Parathyroid adenoma (tissue), 2 donors: ENCODE data around the gene ANKRD39.
A peak's percentile ranks its signal among the peaks of the same experiment; 100 is the strongest.

Experiments
- H2AFZ ChIP-seq: fragments of 300-600 bp; sonication (generic); one replicate; pipeline ENCODE4 v1.7.0; 2017; ENCODE audit warnings: antibody characterized with exemption, mild to moderate bottlenecking
- H3K27ac ChIP-seq: fragments of 300-600 bp; sonication (generic); one replicate; pipeline ENCODE4 v1.7.0; 2017
- H3K27me3 ChIP-seq: fragments of 300-600 bp; sonication (generic); one replicate; pipeline ENCODE4 v1.7.0; 2017; ENCODE audit warnings: low read length; ENCODE audit not compliant: control insufficient read depth, insufficient read depth
- H3K36me3 ChIP-seq: fragments of 300-600 bp; sonication (generic); one replicate; pipeline ENCODE4 v1.7.0; 2017; ENCODE audit warnings: low read length; ENCODE audit not compliant: control insufficient read depth, insufficient read depth
- H3K4me1 ChIP-seq: fragments of 300-600 bp; sonication (generic); one replicate; pipeline ENCODE4 v1.7.0; 2017; ENCODE audit warnings: control low read depth
- H3K4me2 ChIP-seq: fragments of 300-600 bp; sonication (generic); one replicate; pipeline ENCODE4 v1.7.0; 2017; ENCODE audit warnings: low read length
- H3K4me3 ChIP-seq: fragments of 300-600 bp; sonication (generic); one replicate; pipeline ENCODE4 v1.7.0; 2017; ENCODE audit warnings: low read depth, low read length
- H3K79me2 ChIP-seq: fragments of 300-600 bp; sonication (generic); one replicate; pipeline ENCODE4 v1.7.0; 2017; ENCODE audit warnings: control low read depth
- H3K9ac ChIP-seq: fragments of 300-600 bp; sonication (generic); one replicate; pipeline ENCODE4 v1.7.0; 2017; ENCODE audit warnings: mild to moderate bottlenecking
- H3K9me3 ChIP-seq: fragments of 300-600 bp; sonication (generic); one replicate; pipeline ENCODE4 v1.7.0; 2017; ENCODE audit warnings: low read length; ENCODE audit not compliant: control insufficient read depth
- CTCF ChIP-seq: fragments of 300-600 bp; sonication (generic); IDR thresholded peaks from one replicate; pipeline ENCODE4 v1.7.0; 2017; ENCODE audit warnings: antibody characterized with exemption, mild to moderate bottlenecking
- donor health status: primary hyperparathyroidism.

ANKRD39 gene

GRCh38 chr2:96837575-96837974 is 20.2 kb downstream of the ANKRD39 start:
- Histone ChIP-seq H3K36me3 (no peaks in the 10 kb centered on the region), H3K4me3 (no peak overlapping the region)
- no peak for TF ChIP-seq CTCF

GRCh38 chr2:96835830-96836229 is 22.0 kb downstream of the ANKRD39 start:
- no peak overlapping the region for H3K4me3 ChIP-seq
- H3K9ac ChIP-seq: no peak overlapping the region
- H2AFZ ChIP-seq: no peak overlapping the region
- no peak for TF ChIP-seq CTCF
- no peaks in the 10 kb centered on the region for H3K27me3 ChIP-seq
- H3K27ac ChIP-seq: no peak overlapping the region
- H3K79me2 ChIP-seq: no peaks in the 10 kb centered on the region
- no peaks in the 10 kb centered on the region for H3K36me3 ChIP-seq
- H3K9me3 ChIP-seq: no peaks in the 10 kb centered on the region
- no peak overlapping the region for H3K4me2 ChIP-seq
- peaks cover 27% of the 10 kb centered on the region for H3K4me1 ChIP-seq

More at GRCh38 chr2:96837575-96837974, 20.2 kb downstream of the ANKRD39 start:
- no peaks in the 10 kb centered on the region for H3K27me3 ChIP-seq
- H3K9me3 ChIP-seq: no peaks in the 10 kb centered on the region
- H2AFZ ChIP-seq: no peak overlapping the region
- peaks cover 25% of the 10 kb centered on the region for H3K4me1 ChIP-seq
- no peak overlapping the region for H3K27ac ChIP-seq
- H3K9ac ChIP-seq: no peak overlapping the region
- H3K79me2 ChIP-seq: no peaks in the 10 kb centered on the region
- no peak overlapping the region for H3K4me2 ChIP-seq

GRCh38 chr2:96832754-96833507 is 24.9 kb downstream of the ANKRD39 start:
- Histone ChIP-seq H3K4me3 (no peak overlapping the region), H3K4me1 (peaks cover 15% of the 10 kb centered on the region), H2AFZ (peak overlapping the region; percentile 81), H3K36me3 (no peaks in the 10 kb centered on the region), H3K27me3 (no peaks in the 10 kb centered on the region), H3K79me2 (no peaks in the 10 kb centered on the region), H3K4me2 (peak overlapping the region; percentile 26), H3K27ac (peak overlapping the region; percentile 90), H3K9ac (no peak overlapping the region), H3K9me3 (no peaks in the 10 kb centered on the region)
- no peak for TF ChIP-seq CTCF

GRCh38 chr2:96832408-96832753 is 25.4 kb downstream of the ANKRD39 start:
- Histone ChIP-seq H3K4me2 (no peak overlapping the region), H3K9me3 (no peaks in the 10 kb centered on the region), H3K4me3 (no peak overlapping the region), H2AFZ (peak overlapping the region; percentile 81), H3K79me2 (no peaks in the 10 kb centered on the region), H3K27me3 (no peaks in the 10 kb centered on the region), H3K9ac (no peak overlapping the region), H3K4me1 (peaks cover 15% of the 10 kb centered on the region), H3K36me3 (no peaks in the 10 kb centered on the region), H3K27ac (peak overlapping the region; percentile 90)
- TF ChIP-seq CTCF: no peak

- Histone ChIP-seq H3K4me2 (no peak overlapping the region), H3K36me3 (no peaks in the 10 kb centered on the region), H3K79me2 (no peaks in the 10 kb centered on the region), H3K9ac (no peak overlapping the region), H3K27ac (no peak overlapping the region), H3K9me3 (no peaks in the 10 kb centered on the region), H3K4me1 (peaks cover 15% of the 10 kb centered on the region), H2AFZ (no peak overlapping the region), H3K27me3 (no peaks in the 10 kb centered on the region), H3K4me3 (no peak overlapping the region)
- no peak for TF ChIP-seq CTCF
These were observed 26.1 kb downstream of the ANKRD39 start for GRCh38 chr2:96831679-96832078.
